Retinal pigment epithelial cell (primary cell): ENCODE results near the gene TMEM156.

Experiments used
- DNase-seq: peaks from one replicate; pipeline ENCODE4 v3.0.0-alpha.2; 2010; ENCODE audit warnings: low read depth
- H3K4me3 ChIP-seq: 2 replicates; pipeline ENCODE4 v1.5.1; 2011; ENCODE audit warnings: mild to moderate bottlenecking, low read length, control low read depth, moderate library complexity
- TF ChIP-seq, protein P1 (sequence below): conservative IDR thresholded peaks from 2 replicates; pipeline ENCODE4 v1.5.1; 2011; ENCODE audit warnings: low read depth, low read length, control low read depth, inconsistent platforms

The TMEM156 gene

DNA sequence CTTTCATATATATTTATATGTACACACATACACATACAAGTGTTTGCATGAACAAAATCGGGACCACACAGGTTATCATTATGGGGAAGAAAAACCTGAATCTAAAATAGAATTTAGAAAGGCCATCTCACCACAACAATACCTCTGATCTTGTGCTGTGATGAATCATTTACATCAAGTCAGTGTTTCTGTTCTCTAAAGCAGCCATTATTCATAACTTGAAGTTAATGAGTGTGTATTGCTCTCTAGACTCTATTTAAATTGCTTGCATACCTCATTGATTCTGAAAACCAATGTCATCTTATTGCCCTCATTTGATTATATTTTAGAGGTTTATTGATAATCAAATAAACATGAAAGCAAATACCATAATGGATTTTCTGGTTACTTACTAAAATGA lies 93.0 kb downstream of the TMEM156 start:
- DNase-seq: no peak
- no peak overlapping the region for H3K4me3 ChIP-seq
- TF ChIP-seq, protein P1, sequence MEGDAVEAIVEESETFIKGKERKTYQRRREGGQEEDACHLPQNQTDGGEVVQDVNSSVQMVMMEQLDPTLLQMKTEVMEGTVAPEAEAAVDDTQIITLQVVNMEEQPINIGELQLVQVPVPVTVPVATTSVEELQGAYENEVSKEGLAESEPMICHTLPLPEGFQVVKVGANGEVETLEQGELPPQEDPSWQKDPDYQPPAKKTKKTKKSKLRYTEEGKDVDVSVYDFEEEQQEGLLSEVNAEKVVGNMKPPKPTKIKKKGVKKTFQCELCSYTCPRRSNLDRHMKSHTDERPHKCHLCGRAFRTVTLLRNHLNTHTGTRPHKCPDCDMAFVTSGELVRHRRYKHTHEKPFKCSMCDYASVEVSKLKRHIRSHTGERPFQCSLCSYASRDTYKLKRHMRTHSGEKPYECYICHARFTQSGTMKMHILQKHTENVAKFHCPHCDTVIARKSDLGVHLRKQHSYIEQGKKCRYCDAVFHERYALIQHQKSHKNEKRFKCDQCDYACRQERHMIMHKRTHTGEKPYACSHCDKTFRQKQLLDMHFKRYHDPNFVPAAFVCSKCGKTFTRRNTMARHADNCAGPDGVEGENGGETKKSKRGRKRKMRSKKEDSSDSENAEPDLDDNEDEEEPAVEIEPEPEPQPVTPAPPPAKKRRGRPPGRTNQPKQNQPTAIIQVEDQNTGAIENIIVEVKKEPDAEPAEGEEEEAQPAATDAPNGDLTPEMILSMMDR: no peak

DNA sequence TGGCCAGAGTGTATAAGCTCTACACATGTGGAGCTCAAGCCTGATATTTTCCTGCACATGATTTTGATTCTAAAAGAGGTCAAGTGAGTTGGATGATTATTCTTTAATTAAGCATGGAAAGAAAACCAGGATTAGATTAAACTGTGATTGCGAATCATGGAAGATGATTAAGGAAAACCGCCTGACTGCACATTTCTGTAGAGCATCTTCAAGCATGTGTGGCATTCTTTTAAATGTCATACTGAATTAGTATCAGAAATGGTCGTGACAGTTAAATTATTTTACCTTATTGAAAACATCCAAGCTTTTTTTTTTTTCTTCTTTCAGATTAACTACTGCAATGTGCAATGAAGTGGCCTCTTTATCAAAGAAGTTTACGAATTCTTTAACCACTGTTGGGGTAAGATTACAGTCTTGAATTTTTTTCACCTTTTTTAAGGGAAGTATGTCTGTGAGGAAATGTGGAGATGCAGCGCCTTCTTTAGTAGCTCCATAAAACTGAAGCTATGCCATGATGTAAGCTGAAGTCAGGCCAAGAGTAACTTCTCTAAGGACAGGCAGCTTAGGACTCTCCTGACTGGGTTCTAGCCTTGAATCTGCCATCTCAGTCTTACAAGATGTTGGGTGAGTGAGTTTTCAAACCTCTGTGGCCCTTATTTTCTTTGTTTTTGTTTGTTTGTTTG lies 96.7 kb downstream of the TMEM156 start:
- H3K4me3 ChIP-seq: no peak overlapping the region
- TF ChIP-seq, protein P1: no peak
- DNase-seq: peak; percentile 48

DNA sequence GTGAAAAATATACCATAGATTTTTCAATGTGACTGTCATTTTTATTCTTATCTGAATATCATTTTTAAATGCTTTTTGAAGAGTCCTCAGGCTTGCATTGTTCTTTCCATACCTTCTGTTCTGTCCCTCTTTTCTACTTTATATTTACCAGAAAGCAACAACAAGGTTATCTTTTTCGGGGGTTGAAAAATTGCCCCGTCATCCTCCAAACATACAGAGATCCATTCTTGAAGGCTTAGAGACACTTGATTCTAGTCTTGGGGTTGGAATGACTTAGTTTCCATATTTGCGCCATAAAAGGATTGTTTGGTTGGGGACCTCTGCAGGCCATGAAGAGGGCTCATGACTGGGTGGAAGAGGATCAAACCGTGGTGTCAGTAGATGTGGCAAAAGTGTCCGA lies 101.1 kb downstream of the TMEM156 start:
- no peak for DNase-seq
- TF ChIP-seq, protein P1: no peak
- H3K4me3 ChIP-seq: no peak overlapping the region

DNA sequence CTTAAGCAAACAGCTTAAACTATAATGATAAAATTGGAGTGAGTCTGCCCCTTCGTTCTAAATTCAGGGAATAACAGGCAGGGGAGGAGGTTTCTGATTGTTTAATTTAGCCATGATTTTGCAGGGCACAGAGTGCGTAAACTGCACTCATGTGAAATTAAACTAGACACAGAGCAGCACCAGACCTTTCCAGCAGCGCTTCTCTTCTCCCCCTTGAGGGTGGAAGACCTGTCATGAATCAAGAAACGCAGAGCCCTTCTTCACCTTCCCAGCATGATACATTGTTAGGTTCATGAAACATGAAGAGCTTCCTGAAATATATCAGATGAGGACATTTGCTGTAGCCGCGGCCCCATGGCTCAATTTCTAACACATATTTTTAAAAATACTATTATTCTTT lies 101.5 kb downstream of the TMEM156 start:
- TF ChIP-seq, protein P1: no peak
- no peak overlapping the region for H3K4me3 ChIP-seq
- DNase-seq: no peak

DNA sequence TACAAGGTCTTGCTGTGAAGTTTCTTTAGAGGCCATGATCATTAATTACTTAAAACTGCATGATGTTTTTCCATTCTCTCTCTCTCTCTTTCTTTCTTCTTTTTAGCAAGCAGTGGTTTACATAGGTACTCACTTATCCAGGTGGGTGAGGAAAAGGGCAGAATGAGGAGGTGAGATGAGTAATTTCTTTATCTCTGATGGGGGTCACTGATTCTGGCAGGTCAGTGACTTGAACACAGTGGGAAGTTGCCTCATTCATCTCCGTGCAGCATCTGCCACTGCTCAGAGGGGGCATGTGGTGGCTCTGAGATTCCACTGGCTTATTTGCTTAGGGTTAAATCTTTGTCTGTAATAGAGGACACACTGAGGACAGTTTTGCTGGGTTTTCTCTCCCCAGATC lies 102.0 kb downstream of the TMEM156 start:
- H3K4me3 ChIP-seq: no peak overlapping the region
- no peak for DNase-seq
- TF ChIP-seq, protein P1: no peak

DNA sequence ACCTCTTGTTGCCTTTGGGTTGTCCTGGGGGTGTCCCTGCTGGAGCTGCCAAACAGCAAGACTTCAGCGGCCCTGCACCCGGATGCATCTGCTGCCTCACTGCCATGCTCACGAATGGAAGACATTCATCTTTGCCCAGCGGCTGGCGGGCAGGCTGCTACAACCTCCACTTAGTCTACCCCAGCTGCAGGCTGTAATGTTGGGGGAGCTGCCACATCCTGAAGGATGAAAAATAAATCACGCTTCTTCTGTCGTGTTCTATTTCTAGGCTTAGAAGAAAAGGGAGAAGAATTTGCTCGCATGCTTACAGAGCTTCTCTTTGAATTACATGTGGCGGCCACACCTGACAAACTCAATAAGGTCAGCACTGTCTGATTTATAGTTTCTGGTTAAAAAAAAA lies 103.2 kb downstream of the TMEM156 start:
- TF ChIP-seq, protein P1: no peak
- no peak overlapping the region for H3K4me3 ChIP-seq
- DNase-seq: no peak

DNA sequence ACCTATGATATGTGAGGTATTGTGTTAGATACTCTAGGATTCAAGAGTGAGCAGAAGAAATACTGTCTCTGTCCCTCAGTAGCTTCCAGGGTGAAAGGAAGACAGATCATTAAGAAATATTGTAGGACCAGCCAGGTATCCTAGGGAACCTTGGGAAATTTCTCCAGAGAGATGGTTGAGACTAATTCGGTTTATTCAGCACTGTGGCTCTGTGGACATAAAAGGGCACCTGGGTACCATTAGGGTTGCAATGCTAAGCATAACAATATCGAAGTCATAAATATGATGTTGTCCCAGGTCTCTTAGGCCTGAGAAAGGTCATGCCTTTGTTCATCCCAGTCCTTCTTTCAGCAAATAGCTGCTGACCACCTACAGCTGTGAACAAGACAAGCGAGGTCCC lies 103.6 kb downstream of the TMEM156 start:
- H3K4me3 ChIP-seq: no peak overlapping the region
- DNase-seq: no peak
- TF ChIP-seq, protein P1: no peak
